ENCODE measurements around the gene LCN15.
"Not testable (repeated sequence)": the region's sequence is repeated elsewhere in the genome, so short reads cannot be mapped to it uniquely, and the experiment has no call there.

The LCN15 gene

DNA sequence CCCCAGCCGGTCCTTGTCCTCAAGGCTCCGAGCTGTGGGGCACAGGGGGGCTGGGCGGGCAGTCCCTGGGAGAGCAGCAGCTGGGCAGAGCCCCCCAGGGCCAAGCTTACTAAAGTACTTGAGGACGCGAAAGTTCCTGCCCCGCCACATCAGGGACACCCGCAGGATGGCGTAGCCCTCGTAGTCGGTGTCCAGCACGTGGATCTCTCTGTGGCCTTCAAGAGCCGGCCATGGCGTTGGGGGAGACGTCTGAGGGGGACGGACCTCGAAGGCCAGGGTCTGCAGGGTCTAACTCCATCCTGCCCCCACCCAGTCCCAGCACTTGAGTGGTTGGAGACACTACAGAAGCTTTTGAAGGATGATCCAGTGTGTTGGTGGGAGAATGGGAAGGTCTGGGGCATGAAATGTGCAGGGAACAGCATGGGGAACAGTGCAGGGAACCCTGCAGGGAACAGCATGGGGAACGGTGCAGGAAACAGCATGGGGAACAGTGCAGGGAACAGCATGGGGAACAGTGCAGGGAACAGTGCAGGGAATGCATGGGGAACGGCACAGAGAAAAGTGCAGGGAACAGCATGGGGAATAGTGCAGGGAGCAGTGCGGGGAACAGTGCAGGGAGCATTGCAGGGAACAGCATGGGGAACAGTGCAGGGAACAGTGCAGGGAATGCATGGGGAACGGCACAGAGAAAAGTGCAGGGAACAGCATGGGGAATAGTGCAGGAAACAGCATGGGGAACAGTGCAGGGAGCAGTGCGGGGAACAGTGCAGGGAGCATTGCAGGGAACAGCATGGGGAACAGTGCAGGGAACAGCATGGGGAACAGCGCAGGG, 8.8 kb downstream of the LCN15 start:
- not testable (repeated sequence) for DNase-seq (ENCODE audit: low spot score)

- no peak for DNase-seq (ENCODE audit: low spot score)
Observed at GRCh38 chr9:136754626-136755301, 9.6 kb downstream of the LCN15 start.

DNA sequence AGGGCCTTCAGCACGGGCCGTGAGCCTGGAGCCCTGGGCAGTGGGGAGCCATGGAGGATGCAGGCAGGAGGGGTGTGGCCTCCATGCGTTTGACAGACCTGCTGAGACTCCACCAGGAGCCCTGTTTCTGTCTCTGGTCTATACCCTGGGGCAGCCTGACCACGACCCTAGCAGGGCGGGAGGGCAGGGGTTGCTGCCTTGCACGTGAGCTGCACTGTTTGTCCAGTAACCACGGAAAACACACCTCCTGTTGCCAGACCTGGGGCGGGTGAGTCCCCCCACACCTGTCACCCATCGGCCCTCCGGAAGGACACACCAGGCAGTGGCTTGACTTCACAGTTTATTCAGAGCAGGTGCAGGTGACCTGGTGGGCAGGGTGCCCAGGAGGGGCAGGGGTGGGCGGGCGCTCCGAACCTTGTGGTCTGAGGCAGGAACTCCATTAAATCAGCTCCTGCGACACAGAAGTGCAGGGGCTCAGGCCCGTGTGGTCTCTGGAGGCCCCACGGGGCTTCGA, 10.2 kb downstream of the LCN15 start:
- DNase-seq (ENCODE audit: low spot score): no peak

DNA sequence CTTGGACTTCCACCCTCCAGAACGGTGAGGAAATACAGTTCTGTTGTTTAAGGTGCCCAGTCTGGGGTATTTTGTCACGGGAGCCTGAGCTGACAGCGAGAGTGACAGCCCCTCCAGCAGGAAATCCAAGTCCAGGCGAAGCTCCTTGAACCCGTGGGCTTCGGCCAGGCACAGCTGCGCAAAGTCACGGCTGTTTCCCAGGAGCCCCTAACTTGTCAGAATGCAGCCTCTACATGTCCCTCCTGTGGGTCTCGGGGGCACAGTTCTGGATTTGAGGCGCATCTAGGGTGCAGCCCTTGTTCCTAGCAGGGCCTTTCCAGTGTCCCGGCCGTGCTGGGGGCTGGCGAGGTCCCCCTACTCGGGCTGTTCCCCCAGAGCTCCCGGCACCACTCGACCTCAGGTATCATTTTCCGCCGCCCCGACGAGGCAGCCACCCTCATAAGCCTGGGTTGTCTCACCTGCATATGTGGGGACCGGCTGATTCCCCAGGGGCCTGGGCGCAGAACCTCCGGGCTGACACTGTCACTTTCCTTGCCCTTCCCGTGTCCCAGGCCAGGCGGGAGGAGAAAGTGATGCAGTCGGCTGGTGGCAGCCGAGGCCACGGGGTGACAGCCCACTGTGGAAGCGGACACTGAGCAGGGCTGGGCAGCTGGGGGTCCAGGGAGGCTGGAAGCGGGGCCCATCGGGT, 10.8 kb downstream of the LCN15 start:
- no peak for DNase-seq (ENCODE audit: low spot score)

DNA sequence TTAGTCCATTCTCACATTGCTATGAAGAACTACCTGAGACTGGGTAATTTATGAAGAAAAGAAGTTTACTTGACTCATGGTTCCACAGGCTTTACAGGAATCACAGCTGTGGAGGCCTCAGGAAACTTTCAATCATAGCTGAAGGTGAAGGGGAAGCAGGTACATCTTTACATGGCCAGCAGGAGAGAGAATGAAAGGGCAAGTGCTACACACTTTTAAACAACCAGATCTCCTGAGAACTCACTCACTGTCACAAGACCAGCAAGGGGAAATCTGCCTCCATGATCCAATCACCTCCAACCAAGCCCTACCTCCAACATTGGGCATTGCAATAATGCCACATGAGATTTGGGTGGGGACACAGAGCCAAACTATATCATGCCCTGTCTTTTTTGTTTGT, 12.5 kb downstream of the LCN15 start:
- no peak for DNase-seq (ENCODE audit: low spot score)

DNA sequence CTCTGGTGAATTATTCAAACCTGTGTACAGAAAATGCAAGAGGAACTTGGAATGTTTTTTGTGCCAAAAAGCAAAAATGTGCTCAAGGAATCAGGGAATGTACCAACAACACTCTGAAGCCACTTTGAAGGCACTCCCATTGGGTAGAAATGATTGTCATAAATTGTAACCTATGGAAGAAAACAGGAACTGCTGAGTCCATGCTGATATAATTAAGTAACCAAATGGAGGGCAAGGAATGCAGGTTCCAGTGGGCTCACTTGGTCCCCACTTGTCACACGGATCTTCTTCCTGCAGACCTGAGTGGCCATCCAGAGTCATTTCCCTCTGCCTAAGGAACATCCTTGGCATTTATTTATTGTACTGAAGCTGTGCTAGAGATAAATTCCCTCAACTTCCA, 13.1 kb downstream of the LCN15 start:
- DNase-seq (ENCODE audit: low spot score): no peak

GRCh38 chr9:136750526-136750925, 13.8 kb downstream of the LCN15 start:
- no peak for DNase-seq (ENCODE audit: low spot score)

DNA sequence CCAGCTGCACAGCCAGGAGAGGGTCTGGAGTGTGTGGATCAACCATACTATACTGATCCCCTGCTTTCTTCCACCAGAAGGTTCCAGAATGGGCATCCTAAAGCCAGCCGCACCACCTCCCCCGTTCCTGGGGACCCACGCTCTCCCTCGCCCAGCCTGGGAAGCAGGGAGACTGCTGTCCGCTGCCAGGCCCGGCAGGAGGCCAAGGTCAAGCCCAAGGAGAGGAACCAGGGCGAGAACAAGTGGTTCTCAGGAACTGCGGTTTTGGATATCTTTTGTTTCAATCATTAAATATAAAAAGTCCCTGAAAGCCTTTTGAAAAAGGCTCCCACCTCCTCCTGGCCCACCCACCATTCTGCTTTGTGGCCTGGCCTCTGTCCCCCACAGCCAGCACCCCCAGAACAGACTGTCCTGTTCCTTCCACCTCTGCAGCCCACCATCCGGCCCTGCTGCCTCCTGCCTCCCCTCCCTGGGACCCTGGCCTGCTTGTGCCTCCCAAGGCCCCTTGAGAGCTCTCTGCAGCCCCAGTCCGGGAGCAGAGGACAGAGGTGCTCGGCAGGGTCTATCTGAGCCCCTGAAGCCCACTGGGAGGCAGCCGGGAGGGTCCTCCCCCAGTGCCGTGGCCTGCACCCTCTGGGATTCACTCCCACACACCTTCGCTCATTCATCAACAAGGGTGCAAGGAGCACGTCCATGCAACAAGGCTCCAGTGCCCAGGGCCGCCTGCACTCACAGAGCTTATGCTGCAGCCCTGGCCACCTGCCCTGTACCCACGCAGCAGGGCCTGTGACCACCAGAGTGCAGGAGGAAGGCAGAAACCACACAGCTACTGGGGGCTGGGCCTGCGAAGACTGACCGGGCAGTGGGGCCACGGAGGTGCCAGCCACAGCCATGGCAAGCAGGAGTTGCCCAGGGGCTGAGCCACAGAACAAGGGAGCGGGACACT, 15.4 kb downstream of the LCN15 start:
- DNase-seq (ENCODE audit: low spot score): no peak

DNA sequence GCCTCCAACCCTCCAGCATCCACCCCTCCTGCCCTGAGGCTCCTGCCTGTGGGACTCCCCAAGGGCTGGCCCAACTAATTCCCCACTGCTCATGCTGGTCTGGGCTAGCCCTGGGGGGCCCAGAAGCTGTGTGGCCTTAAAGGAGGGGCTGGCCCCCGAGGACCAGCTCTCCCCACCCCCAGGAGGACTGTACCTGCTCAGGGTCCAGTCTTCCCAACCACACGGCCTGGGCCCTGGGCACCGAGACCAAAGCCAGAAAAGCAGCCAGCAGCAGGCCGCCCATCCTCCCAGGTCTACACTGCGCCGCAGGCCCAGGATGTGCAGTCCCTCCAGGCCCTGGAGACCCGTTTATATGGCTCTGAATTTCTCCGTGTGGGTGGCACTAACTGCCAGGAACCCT, 16.1 kb downstream of the LCN15 start, which contains the start of gene LCN6:
Gene LCN6, minus strand, starts transcription at position 325 of the 400 bp plus-strand sequence. Its CDS starts 42 bp downstream, at position 283.
- no peak for DNase-seq (ENCODE audit: low spot score)

DNA sequence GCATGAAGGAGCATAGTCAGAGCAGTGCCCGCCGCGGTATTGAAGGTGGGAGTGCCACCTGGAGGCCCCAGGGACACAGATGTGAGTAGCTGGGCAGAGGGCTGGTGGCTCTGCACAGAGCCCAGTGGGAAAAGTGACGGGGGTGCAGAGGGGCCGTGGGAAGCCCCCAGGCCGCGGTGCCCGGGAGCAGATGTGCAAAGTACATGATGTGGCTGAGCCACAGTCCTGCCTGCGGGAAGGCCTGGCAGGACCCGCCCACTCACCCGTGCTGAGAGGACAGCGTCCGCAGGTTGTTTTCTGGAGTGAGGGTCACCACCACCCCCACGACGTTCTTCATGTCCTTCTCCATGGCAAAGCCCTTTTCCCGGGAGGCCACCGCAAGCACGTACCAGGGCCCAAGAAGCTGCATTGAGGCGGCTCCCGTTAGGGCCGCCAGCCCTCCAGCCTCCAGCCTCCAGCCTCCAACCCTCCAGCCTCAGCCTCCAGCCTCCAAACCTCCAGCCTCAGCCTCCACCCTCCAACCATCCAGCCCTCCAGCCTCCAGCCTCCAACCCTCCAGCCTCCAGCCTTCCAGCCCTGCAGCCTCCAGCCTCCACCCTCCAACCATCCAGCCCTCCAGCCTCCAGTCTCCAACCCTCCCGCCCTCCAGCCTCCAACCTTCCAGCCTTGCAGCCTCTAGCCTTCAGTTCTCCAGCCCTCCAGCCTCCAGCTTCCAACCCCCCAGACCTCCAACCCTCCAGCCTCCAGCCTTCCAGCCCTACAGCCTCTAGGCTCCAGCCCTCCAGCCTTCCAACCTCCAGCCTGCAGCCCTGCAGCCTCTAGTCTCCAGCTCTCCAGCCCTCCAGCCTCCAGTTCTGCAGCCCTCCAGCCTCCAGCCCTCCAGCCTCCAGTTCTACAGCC, 16.9 kb downstream of the LCN15 start:
- no peak for DNase-seq (ENCODE audit: low spot score)

- DNase-seq (ENCODE audit: low spot score): no peak
Observed at GRCh38 chr9:136746621-136747020, 17.7 kb downstream of the LCN15 start.

- DNase-seq (ENCODE audit: low spot score): no peak
Observed at GRCh38 chr9:136746155-136746490, 18.2 kb downstream of the LCN15 start.

DNA sequence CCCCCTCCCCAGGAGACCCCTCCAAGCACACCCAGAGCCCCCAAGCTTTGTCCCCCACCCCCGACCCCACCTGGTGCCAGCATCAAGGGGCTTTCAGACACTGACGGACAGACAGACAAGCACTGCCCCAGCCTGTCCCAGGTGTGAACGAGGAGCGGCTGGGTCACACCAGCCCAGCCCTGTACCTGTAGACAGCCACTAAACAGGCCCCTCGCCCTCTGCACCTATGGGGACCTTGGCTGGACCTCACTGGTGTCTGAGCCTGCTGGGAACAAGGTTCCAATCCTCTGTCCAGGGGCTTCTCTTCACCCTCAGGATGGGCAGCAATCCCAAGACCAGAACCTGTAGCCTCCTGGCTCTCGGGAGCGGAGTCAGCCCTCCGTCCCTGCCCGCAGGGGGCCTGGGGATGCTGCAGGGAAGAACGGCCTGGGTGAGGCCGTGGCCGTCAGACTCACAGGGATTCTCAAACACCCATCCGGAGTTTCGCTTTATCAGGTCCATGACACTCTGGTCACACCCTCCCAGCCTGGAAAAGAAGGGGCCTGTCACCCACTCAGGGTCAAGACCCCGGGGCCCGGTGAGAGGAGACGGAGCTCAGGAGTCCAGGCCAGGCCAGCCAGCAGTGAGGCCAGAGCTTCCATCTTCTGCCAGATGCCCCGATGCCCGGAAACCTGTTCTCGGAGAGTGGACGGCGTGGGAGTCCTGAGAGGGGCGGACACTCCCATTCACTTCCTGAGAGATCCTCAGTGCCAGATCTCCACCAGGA, 18.7 kb downstream of the LCN15 start:
- no peak for DNase-seq (ENCODE audit: low spot score)

- DNase-seq (ENCODE audit: low spot score): no peak
Observed at GRCh38 chr9:136744773-136745172, 19.5 kb downstream of the LCN15 start.

- no peak for DNase-seq (ENCODE audit: low spot score)
Observed at GRCh38 chr9:136743639-136744211, 20.6 kb downstream of the LCN15 start.

DNA sequence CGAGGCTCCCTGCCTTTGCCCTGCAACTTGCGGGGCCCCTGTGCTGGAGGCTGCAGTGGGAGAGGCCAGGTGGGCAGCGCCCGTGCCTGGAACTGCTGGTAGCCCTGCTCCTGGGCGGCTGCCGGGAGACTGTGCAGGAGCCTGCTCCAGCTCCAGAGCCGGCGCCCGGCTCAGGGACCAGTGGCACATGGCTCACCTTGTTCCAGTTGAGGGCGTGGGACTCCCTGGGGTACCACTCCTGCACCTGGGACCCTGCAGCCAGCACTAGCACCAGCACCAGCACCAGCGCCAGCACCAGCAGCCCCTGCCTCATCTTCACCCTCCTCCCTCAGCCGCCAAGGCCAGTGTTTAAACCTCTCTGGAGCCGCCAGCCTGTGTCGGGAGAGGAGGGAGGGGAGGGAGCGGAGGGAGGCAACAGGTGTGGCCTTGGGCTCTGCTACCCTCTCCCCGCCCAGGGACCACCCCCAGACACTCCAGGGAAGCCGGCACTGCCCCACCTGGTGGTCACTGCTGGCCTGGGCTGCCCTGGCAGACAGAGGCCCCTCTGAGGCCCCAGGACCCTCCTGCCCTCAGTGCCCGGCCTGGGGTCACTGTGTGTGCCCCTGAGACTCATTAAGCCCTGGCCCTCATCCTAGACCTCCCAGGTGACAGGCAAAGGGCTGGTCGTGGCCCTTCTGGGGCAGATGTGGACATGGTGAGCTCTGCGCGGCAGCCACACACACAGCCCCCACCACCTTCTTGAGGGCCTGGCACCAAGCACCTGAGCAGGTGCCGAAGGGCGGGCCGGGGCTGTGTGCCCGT, 21.5 kb downstream of the LCN15 start, which contains the start of gene LCN10:
Gene LCN10, minus strand, starts transcription at position 350 of the 801 bp plus-strand sequence. Its CDS starts 37 bp downstream, at position 313.
- DNase-seq (ENCODE audit: low spot score): no peak

- no peak for DNase-seq (ENCODE audit: low spot score)
Observed at GRCh38 chr9:136741883-136742571, 22.3 kb downstream of the LCN15 start.
